ENCODE data around the gene ARL8A. TPM values are rescaled to one million over a fixed set of nuclear protein-coding genes. Genes with fewer than 3 reads are reported as not detected.
"Not testable (repeated sequence)": the region's sequence is repeated elsewhere in the genome, so short reads cannot be mapped to it uniquely, and the experiment has no call there.

The ARL8A gene
- total RNA-seq, 3 donors from 2014 or later = 48.9 to 55.0 (median 52.1) TPM

DNA sequence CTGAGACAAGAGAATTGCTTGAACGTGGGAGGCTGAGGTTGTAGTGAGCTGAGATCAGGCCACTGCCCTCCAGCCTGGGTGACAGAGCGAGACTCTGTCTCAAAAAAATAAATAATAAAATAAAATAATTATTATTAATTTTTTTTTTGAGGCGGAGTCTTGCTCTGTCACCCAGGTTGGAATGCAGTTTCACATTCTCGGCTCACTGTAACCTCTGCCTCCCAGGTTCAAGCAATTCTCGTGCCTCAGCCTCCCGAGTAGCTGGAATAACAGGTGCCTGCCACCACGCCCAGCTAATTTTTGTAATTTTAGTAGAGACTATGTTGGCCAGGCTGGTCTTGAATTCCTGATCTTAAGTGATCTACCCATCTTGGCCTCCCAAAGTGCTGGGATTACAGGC, 32.9 kb downstream of the ARL8A start:
- not testable (repeated sequence) for H3K36me3 Mint-ChIP-seq (ENCODE audit: insufficient read depth); H3K27me3 Mint-ChIP-seq (ENCODE audit: low read depth); H3K9me3 Mint-ChIP-seq; DNase-seq; H3K4me3 Mint-ChIP-seq; ATAC-seq; H3K4me1 Mint-ChIP-seq (ENCODE audit: low read depth)

DNA sequence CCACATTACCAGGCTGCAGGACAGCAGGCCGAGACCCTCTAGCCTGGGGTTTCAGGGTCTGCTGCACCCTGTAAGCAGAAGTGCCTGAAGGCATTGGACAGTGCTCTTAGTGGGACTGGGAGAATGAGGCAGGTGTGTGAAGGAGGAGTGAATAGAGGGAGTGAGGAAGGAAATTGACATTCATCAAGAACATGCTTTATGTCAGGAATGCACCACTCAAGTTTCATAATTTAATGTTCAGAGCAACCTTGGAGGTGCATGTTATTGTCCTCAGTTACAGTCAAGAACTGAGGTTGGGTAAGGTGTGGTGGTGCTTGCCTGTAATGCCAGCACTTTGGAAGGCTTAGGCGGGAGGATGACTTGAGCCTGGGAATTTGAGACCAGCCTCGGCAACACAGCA, 33.6 kb downstream of the ARL8A start:
- no peak overlapping the region for H3K4me3 Mint-ChIP-seq
- DNase-seq (no peak), ATAC-seq (no peak)
- no peaks in the 10 kb centered on the region for H3K27me3 Mint-ChIP-seq (ENCODE audit: low read depth)
- no peaks in the 10 kb centered on the region for H3K36me3 Mint-ChIP-seq (ENCODE audit: insufficient read depth)
- no peaks in the 10 kb centered on the region for H3K9me3 Mint-ChIP-seq
- no peaks in the 10 kb centered on the region for H3K4me1 Mint-ChIP-seq (ENCODE audit: low read depth)

DNA sequence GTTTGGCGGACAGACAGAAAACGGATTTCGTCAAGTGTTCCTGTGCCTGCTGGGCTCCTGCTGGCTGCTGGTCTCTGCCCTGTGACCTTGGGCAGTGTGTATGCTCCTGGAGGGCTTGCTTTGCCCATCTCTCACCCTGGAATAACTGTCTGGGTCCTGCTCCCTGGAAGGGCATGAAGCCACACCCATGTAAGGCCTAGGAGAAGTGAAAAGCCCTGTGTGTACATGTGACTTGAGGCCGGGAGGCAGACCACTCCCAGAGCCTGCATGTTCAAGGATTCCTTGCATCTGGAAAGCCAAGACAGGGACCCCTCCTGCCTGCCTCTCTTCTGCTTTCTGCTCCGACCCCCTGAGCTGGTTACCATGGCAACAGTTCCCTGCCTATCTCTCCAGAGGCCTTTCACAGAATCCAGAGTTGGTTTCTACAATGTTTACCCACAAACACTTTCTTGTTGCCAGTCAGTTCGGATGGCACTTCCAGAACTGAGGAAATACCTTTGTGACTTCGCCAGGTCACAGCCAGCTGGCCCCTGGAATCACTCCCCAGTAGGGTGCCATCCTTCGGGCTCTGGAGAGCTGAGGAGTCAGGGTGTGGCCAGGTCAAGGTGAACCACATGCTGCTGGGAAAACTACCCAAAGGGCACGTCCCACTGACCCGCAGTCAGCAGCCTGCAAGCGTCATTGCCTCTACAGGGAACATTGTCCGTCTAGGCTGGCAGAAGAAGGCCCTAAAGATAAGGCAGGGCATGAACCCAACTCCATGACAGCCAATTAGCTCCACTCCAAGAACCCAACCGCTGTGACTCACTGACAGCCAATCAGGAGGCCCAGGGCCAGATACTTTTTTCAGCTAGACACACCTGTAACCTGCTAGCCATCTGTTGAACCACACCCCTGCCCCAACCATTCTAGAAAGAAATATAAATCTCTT, 36.5 kb downstream of the ARL8A start:
- DNase-seq (no peak), ATAC-seq (no peak)
- Mint-ChIP-seq H3K4me3 (no peak overlapping the region), H3K36me3 (ENCODE audit: insufficient read depth) (no peaks in the 10 kb centered on the region), H3K9me3 (no peaks in the 10 kb centered on the region), H3K4me1 (ENCODE audit: low read depth) (no peaks in the 10 kb centered on the region), H3K27me3 (ENCODE audit: low read depth) (peaks cover 3% of the 10 kb centered on the region)

DNA sequence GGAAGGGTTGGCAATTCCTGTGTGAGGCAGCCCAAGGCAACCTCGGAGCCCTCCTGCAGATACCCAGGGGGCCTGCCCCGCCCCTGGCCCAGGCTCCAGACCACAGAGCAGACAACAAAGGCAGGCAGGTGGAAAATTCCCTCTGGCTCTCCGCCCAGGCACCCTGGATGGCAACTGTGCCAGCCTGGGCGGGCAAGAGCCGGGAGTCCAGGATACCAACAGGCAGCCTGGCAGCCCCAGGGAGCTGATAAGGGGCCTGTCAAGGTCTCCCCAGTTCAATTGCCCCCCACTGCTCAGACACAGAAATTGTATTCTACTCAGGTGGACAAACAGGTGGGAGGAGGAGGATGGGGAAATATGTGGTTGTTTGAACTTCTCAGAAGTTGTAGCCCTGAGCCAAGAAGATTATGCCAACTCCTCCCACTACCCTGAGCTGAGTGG, 37.2 kb downstream of the ARL8A start:
- Mint-ChIP-seq H3K4me1 (ENCODE audit: low read depth) (no peaks in the 10 kb centered on the region), H3K36me3 (ENCODE audit: insufficient read depth) (no peaks in the 10 kb centered on the region), H3K27me3 (ENCODE audit: low read depth) (peaks cover 3% of the 10 kb centered on the region), H3K9me3 (no peaks in the 10 kb centered on the region), H3K4me3 (no peak overlapping the region)
- DNase-seq = no peak
- ATAC-seq = no peak

DNA sequence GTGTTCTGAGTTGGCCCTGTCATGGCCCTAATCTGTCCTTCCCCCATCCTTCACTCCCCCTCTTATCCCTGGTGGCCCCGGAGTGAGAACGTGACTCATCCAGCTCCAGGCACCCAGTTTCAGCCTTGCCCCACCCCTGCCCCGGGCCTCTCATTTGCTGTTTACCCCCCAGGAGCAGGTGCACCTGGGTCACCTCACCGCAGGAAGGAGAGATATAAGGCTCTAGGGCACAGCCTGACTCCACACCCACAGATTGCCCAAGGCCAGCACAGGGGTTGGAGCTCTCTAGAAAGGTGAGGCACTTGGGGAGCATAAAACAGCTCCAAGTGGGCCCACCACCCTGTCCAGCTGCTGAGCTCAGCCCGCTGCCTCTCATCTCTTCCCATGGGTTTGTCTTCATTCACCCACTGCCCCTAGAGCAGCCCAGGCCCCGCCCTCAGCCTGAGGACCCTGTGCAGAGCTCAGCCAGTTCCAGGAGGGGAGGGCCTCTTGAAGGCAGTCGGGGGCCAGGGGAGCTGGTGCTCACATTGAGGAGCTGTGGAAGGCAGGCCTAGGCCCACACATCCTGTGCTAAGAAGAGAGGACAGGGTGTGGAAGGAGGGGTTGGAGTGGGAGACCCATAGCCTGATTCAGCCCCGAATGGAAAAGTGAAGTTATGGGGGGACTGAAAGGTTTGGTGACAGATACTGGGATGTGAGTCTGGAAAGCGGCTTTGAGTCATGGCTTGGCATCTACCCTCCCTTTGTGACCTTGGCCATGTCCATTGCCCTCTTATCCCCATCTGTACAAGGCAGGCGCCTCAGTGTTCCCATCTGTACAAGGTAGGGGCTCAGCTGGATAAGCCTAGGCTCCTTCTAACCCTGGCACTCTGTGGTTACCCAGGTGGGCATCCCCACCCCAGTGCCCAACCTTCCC, 37.9 kb downstream of the ARL8A start:
- no peaks in the 10 kb centered on the region for H3K9me3 Mint-ChIP-seq
- DNase-seq (no peak), ATAC-seq (no peak)
- peaks cover 3% of the 10 kb centered on the region for H3K27me3 Mint-ChIP-seq (ENCODE audit: low read depth)
- no peaks in the 10 kb centered on the region for H3K36me3 Mint-ChIP-seq (ENCODE audit: insufficient read depth)
- H3K4me3 Mint-ChIP-seq = no peak overlapping the region
- H3K4me1 Mint-ChIP-seq (ENCODE audit: low read depth) = no peaks in the 10 kb centered on the region

DNA sequence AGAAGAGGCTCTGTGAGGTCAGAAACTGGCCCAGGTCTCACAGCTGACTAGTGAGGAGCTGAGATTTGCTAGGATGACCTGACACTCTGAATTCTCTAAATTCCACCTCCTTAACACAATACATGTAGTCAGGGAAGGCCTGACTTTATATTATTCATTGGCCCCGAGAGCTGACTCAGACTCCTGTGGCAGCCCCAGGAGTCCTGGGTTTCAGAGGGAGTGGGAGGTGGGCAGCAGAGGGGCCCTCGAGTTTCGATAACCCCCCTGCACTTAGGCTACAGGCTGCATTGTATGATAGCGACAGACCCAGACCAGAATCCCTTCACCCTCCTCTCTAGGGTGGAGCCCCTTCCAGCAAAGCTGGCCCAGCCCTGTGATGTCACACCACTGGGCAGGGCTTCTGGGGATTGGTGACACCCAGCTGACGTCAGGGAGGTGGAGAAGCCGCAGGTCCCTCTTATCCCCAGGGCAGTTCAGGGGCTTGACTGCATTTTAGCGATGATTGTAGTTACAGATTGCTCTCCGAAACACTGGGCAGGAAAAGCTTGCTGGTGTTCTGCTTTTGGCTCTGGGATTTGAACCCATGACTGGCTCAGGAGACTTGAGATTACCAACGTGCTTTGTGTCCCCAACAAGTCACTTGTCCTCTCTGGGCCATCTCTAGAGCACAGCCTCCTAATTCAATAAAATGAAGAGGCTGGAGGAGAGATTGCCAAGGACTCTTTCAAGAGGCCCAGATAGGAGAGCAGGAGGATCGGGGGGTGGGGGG, 38.8 kb downstream of the ARL8A start:
- DNase-seq = no peak
- no peak overlapping the region for H3K4me3 Mint-ChIP-seq
- H3K9me3 Mint-ChIP-seq = no peaks in the 10 kb centered on the region
- H3K36me3 Mint-ChIP-seq (ENCODE audit: insufficient read depth) = no peaks in the 10 kb centered on the region
- ATAC-seq = no peak
- H3K27me3 Mint-ChIP-seq (ENCODE audit: low read depth) = peaks cover 3% of the 10 kb centered on the region
- no peaks in the 10 kb centered on the region for H3K4me1 Mint-ChIP-seq (ENCODE audit: low read depth)

DNA sequence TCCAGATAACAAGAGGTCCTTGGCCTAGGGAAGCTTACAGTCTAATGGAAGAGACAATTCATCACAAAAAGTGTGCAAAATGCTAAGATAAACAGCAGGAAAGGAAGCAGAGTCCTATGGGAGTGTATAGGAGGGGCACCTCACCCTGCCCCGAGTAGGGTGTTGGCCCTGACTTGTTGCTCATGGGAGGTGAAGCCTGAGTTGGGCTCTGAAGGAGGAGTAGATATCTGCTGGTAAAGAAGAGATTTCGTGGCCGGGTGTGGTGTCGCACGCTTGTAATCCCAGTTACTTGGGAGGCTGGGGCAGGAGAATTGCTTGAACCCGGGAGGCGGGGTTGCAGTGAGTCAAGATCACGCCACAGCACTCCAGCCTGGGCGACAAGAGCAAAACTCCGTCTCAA, 40.5 kb downstream of the ARL8A start:
- no peaks in the 10 kb centered on the region for H3K9me3 Mint-ChIP-seq
- ATAC-seq = no peak
- H3K36me3 Mint-ChIP-seq (ENCODE audit: insufficient read depth) = no peaks in the 10 kb centered on the region
- H3K27me3 Mint-ChIP-seq (ENCODE audit: low read depth) = peaks cover 3% of the 10 kb centered on the region
- no peak for DNase-seq
- no peaks in the 10 kb centered on the region for H3K4me1 Mint-ChIP-seq (ENCODE audit: low read depth)
- H3K4me3 Mint-ChIP-seq = no peak overlapping the region

DNA sequence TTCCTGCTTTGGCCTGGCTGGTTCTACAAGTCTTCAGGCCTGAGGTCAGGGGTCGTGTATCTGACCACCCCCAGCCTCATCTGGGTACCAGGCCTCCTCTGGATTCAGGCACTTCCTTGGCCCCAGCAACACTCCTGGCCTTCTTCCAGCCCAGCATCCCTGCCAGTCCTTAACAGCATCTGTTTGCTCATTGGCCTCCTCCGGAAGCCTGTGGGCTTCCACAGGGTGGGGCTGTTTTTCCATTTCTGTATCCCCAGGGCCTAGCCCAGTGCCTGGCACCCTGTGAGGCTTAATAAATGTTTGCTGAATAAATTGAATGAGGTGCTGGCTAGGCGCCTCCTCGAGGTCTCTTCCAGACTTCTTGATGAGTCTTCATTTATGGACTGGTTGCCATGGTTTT, 43.4 kb downstream of the ARL8A start:
- Mint-ChIP-seq H3K27me3 (ENCODE audit: low read depth) (peaks cover 3% of the 10 kb centered on the region), H3K9me3 (no peaks in the 10 kb centered on the region), H3K4me3 (no peak overlapping the region), H3K4me1 (ENCODE audit: low read depth) (no peaks in the 10 kb centered on the region), H3K36me3 (ENCODE audit: insufficient read depth) (no peaks in the 10 kb centered on the region)
- ATAC-seq = no peak
- no peak for DNase-seq

DNA sequence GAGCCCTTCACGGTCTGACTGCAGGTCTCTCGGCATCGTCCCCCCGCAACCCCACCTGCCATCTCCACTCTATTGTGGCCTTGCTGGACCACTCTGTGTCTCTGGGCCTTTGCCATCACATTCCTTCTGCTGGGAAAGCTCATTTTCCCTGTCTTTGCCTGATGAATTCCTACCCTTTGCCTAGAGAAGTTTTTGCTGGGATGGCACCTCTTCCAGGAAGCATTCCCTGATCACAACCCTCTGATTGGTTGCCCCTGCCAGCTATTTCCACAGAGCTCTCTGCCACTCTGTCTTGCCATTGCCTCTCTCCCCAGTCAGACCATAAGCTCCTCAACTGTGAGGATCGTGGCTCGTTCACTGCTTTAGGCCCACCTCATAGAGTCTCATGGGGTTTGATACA, 50.7 kb downstream of the ARL8A start:
- Mint-ChIP-seq H3K27me3 (ENCODE audit: low read depth) (peaks cover 4% of the 10 kb centered on the region), H3K4me1 (ENCODE audit: low read depth) (no peaks in the 10 kb centered on the region), H3K36me3 (ENCODE audit: insufficient read depth) (no peaks in the 10 kb centered on the region), H3K4me3 (no peak overlapping the region), H3K9me3 (no peaks in the 10 kb centered on the region)
- DNase-seq (no peak), ATAC-seq (no peak)

DNA sequence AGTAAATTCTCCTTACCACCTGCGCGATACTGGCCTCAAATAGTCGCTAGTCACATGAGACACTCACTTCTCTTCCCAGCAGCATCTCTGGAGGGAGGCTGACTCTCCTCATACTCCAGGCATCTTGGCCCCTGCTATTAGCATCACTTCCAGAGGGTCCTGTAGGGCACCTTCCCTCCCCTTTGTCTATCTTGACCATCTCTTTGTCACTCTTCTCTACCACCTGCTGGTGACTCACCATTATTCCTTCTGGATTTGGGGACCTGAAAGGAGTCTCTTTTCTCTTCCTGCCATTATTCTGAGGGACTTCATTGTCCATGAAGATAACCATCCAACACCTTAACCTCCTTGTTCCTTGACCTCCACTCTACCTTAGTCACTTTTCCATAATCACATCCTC, 53.5 kb downstream of the ARL8A start:
- H3K4me1 Mint-ChIP-seq (ENCODE audit: low read depth) = no peaks in the 10 kb centered on the region
- no peak overlapping the region for H3K4me3 Mint-ChIP-seq

DNA sequence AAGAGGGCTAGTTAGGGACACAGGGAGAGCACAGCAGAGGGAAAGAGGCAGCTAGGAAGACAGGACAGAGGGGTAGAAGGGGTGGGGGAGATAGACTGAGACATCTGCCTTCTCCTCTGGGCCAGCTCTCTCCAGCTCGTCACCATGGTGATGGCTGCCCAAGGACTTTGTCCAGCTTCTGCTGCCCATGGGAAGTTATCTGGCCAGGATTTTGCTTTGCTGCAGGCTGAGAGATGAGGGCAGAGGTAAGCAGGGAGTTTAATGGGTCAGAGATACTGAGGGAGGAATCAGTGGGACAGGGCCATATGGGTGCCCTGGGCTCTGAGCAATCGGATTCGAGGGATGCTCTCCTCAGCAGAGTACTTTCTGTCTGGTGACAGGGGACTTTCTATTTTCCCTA, 56.3 kb downstream of the ARL8A start:
- Mint-ChIP-seq H3K4me3 (no peak overlapping the region), H3K36me3 (ENCODE audit: insufficient read depth) (no peaks in the 10 kb centered on the region), H3K27me3 (ENCODE audit: low read depth) (no peaks in the 10 kb centered on the region), H3K9me3 (no peaks in the 10 kb centered on the region), H3K4me1 (ENCODE audit: low read depth) (no peaks in the 10 kb centered on the region)
- ATAC-seq = no peak
- no peak for DNase-seq

More for the DNA sequence above, 53.5 kb downstream of the ARL8A start:
- DNase-seq (no peak), ATAC-seq (no peak)
- no peaks in the 10 kb centered on the region for H3K36me3 Mint-ChIP-seq (ENCODE audit: insufficient read depth)
- peaks cover 4% of the 10 kb centered on the region for H3K27me3 Mint-ChIP-seq (ENCODE audit: low read depth)
- no peaks in the 10 kb centered on the region for H3K9me3 Mint-ChIP-seq

DNA sequence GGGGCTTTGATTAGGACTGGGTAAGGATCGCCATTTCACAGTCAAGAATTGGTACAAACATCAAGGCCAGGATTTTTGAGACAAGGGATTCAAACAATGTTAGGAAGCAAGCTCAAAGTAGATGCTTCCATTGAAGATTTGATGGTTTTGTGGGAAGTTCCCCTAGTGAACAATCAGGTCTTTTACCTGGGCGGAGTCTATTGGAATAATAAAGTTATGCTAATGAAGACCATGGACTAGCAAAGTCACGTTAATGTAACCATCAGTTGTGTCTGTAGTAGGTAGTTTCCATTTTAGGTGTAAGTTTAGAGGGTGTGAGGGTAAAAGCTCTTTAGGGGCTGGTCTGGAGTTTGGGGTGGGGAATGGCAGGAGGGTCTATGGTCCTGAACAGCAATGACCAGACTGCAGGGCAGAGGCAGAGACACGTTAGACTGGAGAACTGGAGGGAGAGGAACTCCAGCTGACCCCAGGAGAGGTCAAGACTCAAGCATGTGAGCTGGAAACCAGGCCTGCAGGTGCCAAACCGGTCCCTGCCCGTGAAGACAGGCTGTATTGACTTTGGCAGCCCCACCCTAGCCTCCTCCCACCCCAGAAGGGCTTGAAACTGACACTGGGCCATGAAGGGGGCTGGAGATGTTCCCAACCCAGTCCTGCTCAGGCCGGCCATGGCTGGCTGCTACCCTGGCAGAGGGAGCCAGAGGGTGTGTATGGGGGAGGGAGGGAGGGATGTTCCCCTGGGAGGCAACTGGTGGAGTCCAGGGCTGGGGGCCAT, 57.8 kb downstream of the ARL8A start:
- ATAC-seq (no peak), DNase-seq (no peak)
- Mint-ChIP-seq H3K27me3 (ENCODE audit: low read depth) (no peaks in the 10 kb centered on the region), H3K36me3 (ENCODE audit: insufficient read depth) (no peaks in the 10 kb centered on the region), H3K4me1 (ENCODE audit: low read depth) (no peaks in the 10 kb centered on the region), H3K4me3 (no peak overlapping the region), H3K9me3 (no peaks in the 10 kb centered on the region)

DNA sequence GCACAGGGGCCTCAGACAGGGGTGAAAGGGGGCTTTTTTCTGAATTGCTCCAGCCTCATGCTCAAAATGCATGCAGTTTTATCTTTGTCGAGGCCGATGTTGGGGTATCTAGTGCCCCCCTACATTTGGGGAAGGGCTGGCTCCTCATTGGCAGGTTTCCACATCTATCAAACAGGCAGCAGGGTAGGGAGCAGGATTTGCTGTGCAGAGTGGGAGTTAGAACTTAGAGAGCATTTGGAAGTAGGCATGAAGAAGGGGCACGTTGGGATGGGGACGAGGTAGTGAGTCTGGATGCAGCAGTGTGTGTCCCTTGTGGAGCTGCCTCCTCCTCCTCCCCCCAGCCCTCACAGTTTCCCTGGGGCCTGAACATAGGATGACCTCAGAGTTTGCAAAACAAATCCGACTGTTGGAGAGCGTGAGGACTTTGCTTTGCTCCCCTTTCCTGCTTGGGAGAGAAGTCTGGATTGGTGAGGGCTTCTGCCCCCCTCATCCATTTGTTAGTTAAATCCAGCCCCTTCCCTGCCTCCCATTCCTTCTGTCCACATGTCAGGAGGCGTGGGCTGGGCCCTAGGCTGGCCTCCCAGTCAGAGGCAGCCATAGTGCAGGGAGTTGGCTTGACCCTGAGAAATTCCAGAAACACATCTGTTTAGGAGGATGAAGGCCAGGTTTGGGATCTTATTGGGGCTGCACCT, 58.7 kb downstream of the ARL8A start:
- Mint-ChIP-seq H3K9me3 (no peaks in the 10 kb centered on the region), H3K27me3 (ENCODE audit: low read depth) (no peaks in the 10 kb centered on the region), H3K4me1 (ENCODE audit: low read depth) (no peaks in the 10 kb centered on the region), H3K4me3 (no peak overlapping the region), H3K36me3 (ENCODE audit: insufficient read depth) (no peaks in the 10 kb centered on the region)
- ATAC-seq (no peak), DNase-seq (no peak)
